Testis (tissue), 3 donors: ENCODE measurements around the gene TBPL2. TPM values are rescaled to one million over a fixed set of nuclear protein-coding genes. Genes with fewer than 3 reads are reported as not detected.

Source experiments
- DNase-seq: peaks from one replicate; pipeline ENCODE4 v3.0.0-alpha.2; 2019
- H3K27ac ChIP-seq, 2 donors: fragments of 200-600 bp; sonication (generic); one replicate each; pipeline ENCODE4 v1.5.1; 2019
- H3K27me3 ChIP-seq: fragments of 200-600 bp; sonication (generic); one replicate; pipeline ENCODE4 v1.5.1; 2019
- H3K36me3 ChIP-seq: fragments of 200-600 bp; sonication (generic); one replicate; pipeline ENCODE4 v1.5.1; 2017; ENCODE audit warnings: low read depth; ENCODE audit errors: missing control alignments
- H3K4me1 ChIP-seq: fragments of 200-600 bp; sonication (generic); one replicate; pipeline ENCODE4 v1.5.1; 2019
- H3K4me3 ChIP-seq, 2 donors: fragments of 200-600 bp; sonication (generic); one replicate each; pipeline ENCODE4 v1.5.1; 2017 to 2019
- H3K9me3 ChIP-seq: fragments of 200-600 bp; sonication (generic); one replicate; pipeline ENCODE4 v1.5.1; 2017
- CTCF ChIP-seq, 3 experiments: fragments of 450-650 bp in 2 of 3; fragments of 200-600 bp in 1 of 3; sonication (generic) in 1 of 3; IDR thresholded peaks; one replicate each; pipeline ENCODE4 v1.5.1; 2016 to 2019; ENCODE audit warnings: antibody characterized with exemption in 3 of 3, mild to moderate bottlenecking in 2 of 3, moderate library complexity in 1 of 3
- POLR2A ChIP-seq: fragments of 450-650 bp; IDR thresholded peaks from one replicate; pipeline ENCODE4 v1.6.1; 2017; ENCODE audit warnings: antibody characterized with exemption, mild to moderate bottlenecking, moderate library complexity
- WGBS, 2 donors: methylation state at CpG; one replicate each; pipeline ENCODE4 v1.1.5; 2018; 5-methylcytosine and 5-hydroxymethylcytosine counted together
- intact Hi-C: fragments of 100-400 bp; cut with DNase I; formaldehyde crosslinking; loops from one replicate; pipeline ENCODE4 v1.15.1; 2023; ENCODE audit warnings: low total_unique reads
- polyA plus RNA-seq: library from polyadenylated mRNA; stranded (reverse); fragments of 350-450 nt; fragmentation: Illumina TruSeq; extraction: RNeasy Lipid Tissue Mini Kit (QIAGEN cat#74804); gene quantifications from one replicate; pipeline ENCODE4 v1.2.3, GENCODE V29; 2014; ENCODE audit warnings: low read depth, low replicate concordance; ENCODE audit not compliant: insufficient read depth
- total RNA-seq, 2 donors: library from RNA; depleted of rRNA; stranded (reverse); fragments of >200 nt; gene quantifications; one replicate each; pipeline ENCODE4 v1.2.3, GENCODE V29; 2016

TBPL2 gene
- total and polyA plus RNA-seq, 3 donors from 2014 or later: 0.39 TPM; not detected in 2

DNA sequence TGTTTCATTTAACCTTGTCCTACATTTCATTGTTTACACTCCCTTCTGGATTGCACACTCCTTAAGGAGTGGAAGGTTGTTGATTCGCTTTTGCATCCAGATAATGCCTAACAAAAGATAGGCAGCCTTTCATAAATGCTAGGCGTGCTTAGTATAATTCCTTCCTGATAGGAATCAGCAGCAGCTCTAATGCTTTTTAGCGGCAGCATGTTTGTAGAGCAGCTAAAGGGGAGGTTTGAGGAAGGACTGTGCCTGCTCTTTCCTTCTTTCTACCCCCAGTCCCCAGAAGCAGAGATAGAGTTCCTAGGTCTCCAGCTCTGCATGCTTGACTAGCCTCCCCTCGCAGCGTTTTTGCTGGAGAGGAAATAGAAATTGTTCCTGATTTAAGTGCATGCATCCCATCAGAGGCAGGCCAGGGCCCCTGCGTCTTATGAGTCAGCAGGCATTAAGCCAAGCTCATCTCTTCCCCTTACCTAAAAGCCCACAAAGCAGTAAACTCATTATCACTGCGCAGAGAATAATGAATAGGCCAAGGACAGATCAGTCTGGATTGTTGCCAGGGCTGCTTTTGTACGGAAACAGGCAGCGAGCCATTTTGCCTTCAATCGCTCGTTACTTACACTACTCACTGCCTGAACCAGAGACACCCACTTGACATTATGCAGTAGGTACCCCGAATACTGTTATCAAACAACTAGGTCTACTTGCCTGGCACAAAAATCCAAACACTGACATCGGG is 14.0 kb upstream of the TBPL2 start:
- TF ChIP-seq POLR2A (no peak), CTCF (IDR thresholded peaks at IDR 0.05) (no peak)
- Histone ChIP-seq H3K4me1 (peaks cover 49% of the 10 kb centered on the region), H3K27ac (peak overlapping the region; percentile 39 to 73), H3K9me3 (no peaks in the 10 kb centered on the region), H3K27me3 (no peaks in the 10 kb centered on the region), H3K36me3 (no peaks in the 10 kb centered on the region), H3K4me3 (no peak overlapping the region)
- 17 to 20% methylated on average over 10 to 13 of the region's 13 CpGs for WGBS, 2 donors
- intact Hi-C loops: no loop called here
- peak; percentile 81 for DNase-seq

- no peak for TF ChIP-seq CTCF (IDR thresholded peaks at IDR 0.05)
- no peak for TF ChIP-seq POLR2A
- 49 to 56% methylated on average over 2 of the region's 2 CpGs for WGBS, 2 donors
- H3K9me3 ChIP-seq: no peaks in the 10 kb centered on the region
- no peaks in the 10 kb centered on the region for H3K27me3 ChIP-seq
- no peak for DNase-seq
- no peak overlapping the region for H3K4me3 ChIP-seq
- intact Hi-C loops: no loop called here
- peaks cover 50% of the 10 kb centered on the region for H3K4me1 ChIP-seq
- H3K27ac ChIP-seq: peak overlapping the region; percentile 35 to 73
- H3K36me3 ChIP-seq: no peaks in the 10 kb centered on the region
These were observed 11.5 kb upstream of the TBPL2 start for GRCh38 chr14:55451950-55452349.

DNA sequence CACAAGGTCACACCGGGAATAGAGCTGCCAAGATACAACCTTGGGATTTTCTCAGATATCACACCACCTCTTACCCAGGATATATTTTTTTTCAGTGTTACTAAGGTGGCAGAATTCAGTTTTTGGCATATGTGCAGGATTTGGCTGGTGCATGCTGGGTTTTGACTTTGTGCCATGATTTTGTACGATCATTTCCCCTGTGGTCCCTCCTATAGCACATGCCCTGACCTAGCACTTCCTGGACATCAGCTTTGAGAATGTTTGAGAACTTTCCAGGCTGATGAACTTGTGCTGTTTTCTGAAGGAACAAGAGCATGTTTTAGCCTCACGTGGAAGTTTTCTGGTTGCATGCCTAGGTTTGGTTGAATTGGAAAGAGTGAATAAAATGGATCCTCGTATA is 11.0 kb upstream of the TBPL2 start:
- peak overlapping the region; percentile 26 to 73 for H3K27ac ChIP-seq
- TF ChIP-seq POLR2A: no peak
- TF ChIP-seq CTCF (IDR thresholded peaks at IDR 0.05): no peak
- H3K4me3 ChIP-seq: no peak overlapping the region
- no peaks in the 10 kb centered on the region for H3K36me3 ChIP-seq
- intact Hi-C loops: no loop called here
- DNase-seq: no peak
- WGBS, 2 donors: 31 to 33% methylated on average over 4 of the region's 4 CpGs
- no peaks in the 10 kb centered on the region for H3K9me3 ChIP-seq
- no peaks in the 10 kb centered on the region for H3K27me3 ChIP-seq
- peaks cover 53% of the 10 kb centered on the region for H3K4me1 ChIP-seq

DNA sequence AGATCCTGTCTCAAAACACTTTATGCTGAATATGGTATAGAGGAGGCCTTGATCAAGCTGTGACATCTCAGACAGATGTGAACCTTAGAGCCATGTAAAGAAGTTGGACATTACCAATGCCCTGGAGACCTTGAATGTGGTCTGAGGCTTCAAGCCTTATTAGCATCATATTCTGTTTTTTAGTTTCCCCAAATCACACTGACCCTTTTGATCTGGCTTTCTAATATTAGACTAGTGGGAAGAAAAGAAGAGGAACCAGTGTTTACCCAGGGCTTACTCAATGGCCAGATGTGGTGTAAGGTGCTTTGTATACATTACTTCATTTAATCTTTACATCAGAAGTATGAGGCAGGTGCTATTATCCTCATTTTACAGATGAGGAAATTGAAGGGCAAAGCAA is 10.6 kb upstream of the TBPL2 start:
- Histone ChIP-seq H3K27me3 (no peaks in the 10 kb centered on the region), H3K9me3 (no peaks in the 10 kb centered on the region), H3K27ac (peak overlapping the region; percentile 26 to 73), H3K36me3 (no peaks in the 10 kb centered on the region), H3K4me3 (no peak overlapping the region), H3K4me1 (peaks cover 53% of the 10 kb centered on the region)
- intact Hi-C loops: no loop called here
- no peak for DNase-seq
- TF ChIP-seq POLR2A (no peak), CTCF (IDR thresholded peaks at IDR 0.05) (no peak)

- no peak for DNase-seq
- WGBS, 2 donors: 83 to 86% methylated on average over 3 of the region's 3 CpGs
- no peak overlapping the region for H3K4me3 ChIP-seq
- no peaks in the 10 kb centered on the region for H3K27me3 ChIP-seq
- peak overlapping the region; percentile 26 to 73 for H3K27ac ChIP-seq
- no peaks in the 10 kb centered on the region for H3K9me3 ChIP-seq
- peaks cover 53% of the 10 kb centered on the region for H3K4me1 ChIP-seq
- TF ChIP-seq CTCF (IDR thresholded peaks at IDR 0.05) (no peak), POLR2A (no peak)
- intact Hi-C loops: no loop called here
- no peaks in the 10 kb centered on the region for H3K36me3 ChIP-seq
These were observed 10.1 kb upstream of the TBPL2 start for GRCh38 chr14:55450539-55450938.
